Measurements from ENCODE around the gene SDHA. TPM values are rescaled to one million over a fixed set of nuclear protein-coding genes. Genes with fewer than 3 reads are reported as not detected.
"Not testable (repeated sequence)": the region's sequence is repeated elsewhere in the genome, so short reads cannot be mapped to it uniquely, and the experiment has no call there.

SDHA gene
- polyA plus RNA-seq, 2 donors, result 43.7 to 63.1 TPM

DNA sequence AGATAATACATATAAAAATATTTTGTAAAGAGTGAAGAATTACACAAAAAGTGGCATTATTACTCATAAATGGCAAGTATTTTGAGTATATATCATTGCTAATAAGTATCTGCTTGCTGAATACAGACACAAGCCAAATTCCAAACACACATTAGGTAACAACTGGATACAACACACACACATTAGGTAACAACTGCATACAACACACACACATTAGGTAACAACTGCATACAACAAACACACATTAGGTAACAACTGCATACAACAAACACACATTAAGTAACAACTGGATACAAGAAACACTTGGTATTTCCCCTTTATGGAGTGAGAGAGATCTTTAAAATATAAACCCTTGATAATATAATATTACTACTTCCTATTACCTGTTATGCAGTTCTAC is 13.7 kb upstream of the SDHA start:
- H3K36me3 ChIP-seq (ENCODE audit: control insufficient read depth in 2 of 2, insufficient read depth in 2 of 2, low read length in 1 of 2), result peaks cover 0 to 22% of the 10 kb centered on the region in 2 donors
- no peak overlapping the region for H3K4me3 ChIP-seq (ENCODE audit: low read depth in 1 of 2, low read length in 2 of 2)
- no peaks in the 10 kb centered on the region for H3K9me3 ChIP-seq (ENCODE audit: control insufficient read depth in 2 of 2, insufficient read depth in 1 of 2, low read depth in 1 of 2, low read length in 1 of 2)
- no peaks in the 10 kb centered on the region for H3K4me1 ChIP-seq (ENCODE audit: control insufficient read depth in 2 of 2, insufficient read depth in 2 of 2, low read length in 1 of 2)
- H3K27me3 ChIP-seq (ENCODE audit: control insufficient read depth in 1 of 2, insufficient read depth in 2 of 2, low read length in 2 of 2), result no peaks in the 10 kb centered on the region
- no peak overlapping the region for H3K27ac ChIP-seq (ENCODE audit: low read depth in 2 of 2, low read length in 1 of 2)

DNA sequence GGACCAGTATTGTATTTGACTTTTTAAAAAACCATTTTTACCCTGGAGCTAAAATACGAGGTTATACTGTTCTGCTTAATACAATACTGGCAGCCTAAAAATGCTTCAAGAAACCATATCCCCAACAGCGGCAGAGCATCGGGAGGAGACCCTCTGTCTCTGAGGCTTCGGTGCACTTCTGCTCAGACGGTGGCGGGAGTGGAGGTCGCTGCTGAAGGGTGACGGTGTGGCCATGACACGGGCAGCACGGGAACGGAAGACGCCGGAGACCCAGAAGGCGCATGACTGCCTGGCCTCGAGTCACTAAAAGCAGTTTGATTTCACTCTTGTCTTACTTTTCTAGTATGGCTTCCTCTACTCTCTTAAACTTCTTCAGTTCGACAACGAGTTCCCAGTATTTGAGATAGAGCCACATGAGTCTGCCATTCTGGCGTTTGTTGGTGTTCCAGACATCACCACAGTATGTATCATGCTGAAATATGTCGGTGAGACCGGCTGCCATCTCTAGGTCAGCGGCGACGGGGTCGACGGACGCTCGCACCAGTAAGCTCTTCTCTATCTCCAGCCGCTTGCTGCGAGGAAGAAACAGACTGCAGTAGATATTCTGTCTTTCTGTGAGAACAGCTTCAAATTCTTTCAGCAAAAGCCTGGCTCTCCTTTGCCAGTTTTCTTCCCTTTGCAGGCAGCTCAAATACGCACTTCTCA is 13.0 kb upstream of the SDHA start:
- H3K4me1 ChIP-seq (ENCODE audit: control insufficient read depth in 2 of 2, insufficient read depth in 2 of 2, low read length in 1 of 2), result no peaks in the 10 kb centered on the region
- H3K9me3 ChIP-seq (ENCODE audit: control insufficient read depth in 2 of 2, insufficient read depth in 1 of 2, low read depth in 1 of 2, low read length in 1 of 2), result no peaks in the 10 kb centered on the region
- no peak overlapping the region for H3K4me3 ChIP-seq (ENCODE audit: low read depth in 1 of 2, low read length in 2 of 2)
- H3K36me3 ChIP-seq (ENCODE audit: control insufficient read depth in 2 of 2, insufficient read depth in 2 of 2, low read length in 1 of 2), result peaks cover 0 to 22% of the 10 kb centered on the region in 2 donors
- WGBS, 2 donors, result 92 to 97% methylated on average over 30 of the region's 30 CpGs
- H3K27me3 ChIP-seq (ENCODE audit: control insufficient read depth in 1 of 2, insufficient read depth in 2 of 2, low read length in 2 of 2), result no peaks in the 10 kb centered on the region
- no peak overlapping the region for H3K27ac ChIP-seq (ENCODE audit: low read depth in 2 of 2, low read length in 1 of 2)

DNA sequence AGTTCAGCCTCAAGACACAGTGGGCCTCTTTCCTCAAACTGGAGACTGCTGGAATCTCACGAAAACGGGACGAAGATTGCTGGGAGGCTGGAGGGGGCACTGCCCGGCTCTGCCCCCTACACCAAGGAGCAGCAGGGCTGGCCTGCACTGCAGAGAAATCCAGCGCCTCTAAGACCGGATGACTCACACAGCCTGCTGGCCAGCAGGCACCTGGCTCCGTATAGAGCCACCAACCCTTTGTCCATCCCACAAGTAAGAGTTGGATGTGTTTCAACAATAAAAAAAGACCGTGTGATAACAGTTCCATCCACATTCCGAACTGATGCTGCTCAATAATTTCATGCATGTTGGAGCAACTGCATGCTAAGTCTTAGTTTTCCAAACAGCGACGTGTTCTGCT is 11.7 kb upstream of the SDHA start:
- no peaks in the 10 kb centered on the region for H3K9me3 ChIP-seq (ENCODE audit: control insufficient read depth in 2 of 2, insufficient read depth in 1 of 2, low read depth in 1 of 2, low read length in 1 of 2)
- no peaks in the 10 kb centered on the region for H3K4me1 ChIP-seq (ENCODE audit: control insufficient read depth in 2 of 2, insufficient read depth in 2 of 2, low read length in 1 of 2)
- H3K4me3 ChIP-seq (ENCODE audit: low read depth in 1 of 2, low read length in 2 of 2), result no peak overlapping the region
- no peak overlapping the region for H3K27ac ChIP-seq (ENCODE audit: low read depth in 2 of 2, low read length in 1 of 2)
- 75 to 83% methylated on average over 11 of the region's 11 CpGs for WGBS, 2 donors
- peaks cover 0 to 22% of the 10 kb centered on the region in 2 donors for H3K36me3 ChIP-seq (ENCODE audit: control insufficient read depth in 2 of 2, insufficient read depth in 2 of 2, low read length in 1 of 2)
- no peaks in the 10 kb centered on the region for H3K27me3 ChIP-seq (ENCODE audit: control insufficient read depth in 1 of 2, insufficient read depth in 2 of 2, low read length in 2 of 2)

DNA sequence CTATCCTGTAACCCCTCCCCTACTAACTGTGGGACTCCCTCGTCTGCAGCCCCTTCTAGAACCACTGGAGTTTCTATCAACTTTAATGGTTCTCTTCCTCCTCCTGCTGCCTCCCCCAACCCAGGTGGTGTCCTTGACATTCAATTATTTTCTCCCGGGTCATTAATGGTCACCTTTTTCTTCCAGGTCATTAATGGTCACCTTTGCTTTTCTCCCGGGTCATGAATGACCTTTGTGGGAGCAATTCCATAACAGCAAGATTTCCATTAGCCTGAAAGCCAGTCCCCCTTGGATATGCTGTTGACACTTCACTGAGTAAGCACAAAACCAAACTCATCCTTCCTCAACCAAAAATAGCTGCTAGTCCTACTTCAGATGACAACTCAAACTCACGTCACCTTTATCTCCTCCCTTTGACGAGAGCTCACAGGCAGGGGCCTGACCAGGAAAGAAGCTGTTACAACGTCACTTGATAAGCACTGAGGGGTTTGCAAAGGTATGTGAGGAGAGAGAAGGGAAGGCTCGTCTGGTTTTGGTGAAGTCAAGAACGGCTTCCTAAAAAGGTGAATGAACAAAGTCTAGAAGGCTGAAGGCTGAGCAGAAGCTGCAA is 11.1 kb upstream of the SDHA start:
- Histone ChIP-seq H3K9me3 (ENCODE audit: control insufficient read depth in 2 of 2, insufficient read depth in 1 of 2, low read depth in 1 of 2, low read length in 1 of 2) (no peaks in the 10 kb centered on the region), H3K36me3 (ENCODE audit: control insufficient read depth in 2 of 2, insufficient read depth in 2 of 2, low read length in 1 of 2) (peaks cover 0 to 22% of the 10 kb centered on the region in 2 donors), H3K27ac (ENCODE audit: low read depth in 2 of 2, low read length in 1 of 2) (no peak overlapping the region), H3K4me1 (ENCODE audit: control insufficient read depth in 2 of 2, insufficient read depth in 2 of 2, low read length in 1 of 2) (no peaks in the 10 kb centered on the region), H3K4me3 (ENCODE audit: low read depth in 1 of 2, low read length in 2 of 2) (no peak overlapping the region), H3K27me3 (ENCODE audit: control insufficient read depth in 1 of 2, insufficient read depth in 2 of 2, low read length in 2 of 2) (no peaks in the 10 kb centered on the region)
- WGBS, 2 donors, result 87 to 89% methylated on average over 8 of the region's 8 CpGs

DNA sequence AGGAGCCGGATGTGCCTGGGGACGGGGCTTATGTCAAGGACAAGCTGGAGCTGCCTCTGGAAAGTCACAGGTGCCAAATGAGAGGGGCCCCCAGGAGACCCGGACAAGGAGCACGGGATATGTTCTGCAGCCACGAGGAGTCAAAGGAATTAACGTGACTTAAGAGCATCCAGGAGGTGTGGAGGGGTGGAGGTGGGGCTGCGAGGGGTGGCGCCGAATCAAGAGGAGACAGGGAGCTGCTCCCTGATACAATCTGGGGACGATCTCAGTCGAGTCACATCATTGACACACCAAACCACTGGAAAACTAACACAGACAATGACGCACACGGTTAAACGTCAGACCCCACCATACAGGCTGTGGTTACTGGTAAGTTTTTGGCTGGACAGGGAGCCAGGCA is 10.5 kb upstream of the SDHA start:
- no peaks in the 10 kb centered on the region for H3K27me3 ChIP-seq (ENCODE audit: control insufficient read depth in 1 of 2, insufficient read depth in 2 of 2, low read length in 2 of 2)
- H3K9me3 ChIP-seq (ENCODE audit: control insufficient read depth in 2 of 2, insufficient read depth in 1 of 2, low read depth in 1 of 2, low read length in 1 of 2), result no peaks in the 10 kb centered on the region
- 85 to 86% methylated on average over 14 of the region's 14 CpGs for WGBS, 2 donors
- H3K4me3 ChIP-seq (ENCODE audit: low read depth in 1 of 2, low read length in 2 of 2), result no peak overlapping the region
- peaks cover 0 to 22% of the 10 kb centered on the region in 2 donors for H3K36me3 ChIP-seq (ENCODE audit: control insufficient read depth in 2 of 2, insufficient read depth in 2 of 2, low read length in 1 of 2)
- no peaks in the 10 kb centered on the region for H3K4me1 ChIP-seq (ENCODE audit: control insufficient read depth in 2 of 2, insufficient read depth in 2 of 2, low read length in 1 of 2)
- H3K27ac ChIP-seq (ENCODE audit: low read depth in 2 of 2, low read length in 1 of 2), result no peak overlapping the region

DNA sequence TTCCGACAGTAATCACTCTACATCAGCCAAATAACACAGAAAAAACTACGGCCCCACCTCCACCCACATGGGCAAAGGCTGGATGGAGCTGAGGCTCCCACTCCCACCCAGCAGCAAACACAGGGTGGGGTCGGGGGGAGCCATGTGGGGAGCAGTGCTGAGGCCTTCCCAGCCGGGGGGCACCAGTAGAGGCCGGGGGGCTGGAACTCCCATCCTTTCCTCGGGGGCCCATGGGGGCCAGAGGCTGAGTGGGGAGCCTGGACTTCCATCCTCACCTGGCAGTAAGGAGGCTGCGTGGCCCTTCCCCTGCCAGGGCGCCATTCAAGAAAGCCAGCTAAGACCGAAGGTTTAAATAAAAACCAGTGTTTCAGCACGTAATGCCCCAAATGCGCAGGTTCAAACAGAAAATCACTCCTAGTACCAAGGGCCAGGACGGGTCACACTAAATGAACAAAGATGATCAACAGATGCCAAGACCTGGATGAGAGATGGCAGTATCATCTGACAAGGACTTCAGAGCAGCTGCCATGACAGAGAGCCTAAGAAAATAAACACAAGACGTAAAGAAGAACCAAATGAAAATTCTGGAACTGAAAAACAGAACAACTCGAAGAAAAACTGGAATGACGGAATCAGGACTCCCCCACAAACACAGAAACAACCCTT is 9.5 kb upstream of the SDHA start:
- Histone ChIP-seq H3K27me3 (ENCODE audit: control insufficient read depth in 1 of 2, insufficient read depth in 2 of 2, low read length in 2 of 2) (no peaks in the 10 kb centered on the region), H3K4me3 (ENCODE audit: low read depth in 1 of 2, low read length in 2 of 2) (no peak overlapping the region), H3K4me1 (ENCODE audit: control insufficient read depth in 2 of 2, insufficient read depth in 2 of 2, low read length in 1 of 2) (no peaks in the 10 kb centered on the region), H3K27ac (ENCODE audit: low read depth in 2 of 2, low read length in 1 of 2) (no peak overlapping the region), H3K36me3 (ENCODE audit: control insufficient read depth in 2 of 2, insufficient read depth in 2 of 2, low read length in 1 of 2) (peaks cover 0 to 18% of the 10 kb centered on the region in 2 donors), H3K9me3 (ENCODE audit: control insufficient read depth in 2 of 2, insufficient read depth in 1 of 2, low read depth in 1 of 2, low read length in 1 of 2) (no peaks in the 10 kb centered on the region)
- WGBS, 2 donors, result 85 to 88% methylated on average over 15 of the region's 15 CpGs

DNA sequence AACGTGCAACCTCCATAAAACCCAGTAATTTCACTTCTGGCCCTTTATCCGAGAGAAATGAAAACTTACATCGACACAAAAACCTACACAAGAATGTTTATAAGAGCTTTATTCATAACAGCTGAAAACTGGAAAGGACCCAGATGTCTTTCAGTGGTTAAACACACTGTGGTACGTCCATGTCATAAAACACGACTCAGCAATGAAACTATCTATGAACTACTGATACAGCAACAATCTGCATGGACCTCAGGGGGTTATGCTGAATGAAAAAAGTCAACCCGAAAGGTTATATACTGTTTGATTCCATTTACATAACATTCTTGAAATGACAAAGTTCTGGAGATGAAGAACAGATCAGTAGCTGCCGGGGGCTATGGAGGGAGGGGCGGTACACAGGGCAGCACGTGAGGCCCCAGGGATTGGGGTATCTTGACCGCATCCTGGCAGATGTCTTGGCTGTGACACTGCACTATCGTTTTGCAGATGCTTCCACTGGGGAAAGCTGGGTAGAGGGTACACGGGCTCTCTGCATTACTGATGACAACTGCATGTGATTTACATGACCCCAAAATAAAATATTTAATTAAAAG is 4.2 kb upstream of the SDHA start:
- whole genome bisulfite sequencing, 2 donors, result 92 to 93% methylated on average over 12 of the region's 12 CpGs
- Histone ChIP-seq H3K27ac (ENCODE audit: low read depth in 2 of 2, low read length in 1 of 2) (no peak overlapping the region), H3K4me3 (ENCODE audit: low read depth in 1 of 2, low read length in 2 of 2) (no peak overlapping the region)

DNA sequence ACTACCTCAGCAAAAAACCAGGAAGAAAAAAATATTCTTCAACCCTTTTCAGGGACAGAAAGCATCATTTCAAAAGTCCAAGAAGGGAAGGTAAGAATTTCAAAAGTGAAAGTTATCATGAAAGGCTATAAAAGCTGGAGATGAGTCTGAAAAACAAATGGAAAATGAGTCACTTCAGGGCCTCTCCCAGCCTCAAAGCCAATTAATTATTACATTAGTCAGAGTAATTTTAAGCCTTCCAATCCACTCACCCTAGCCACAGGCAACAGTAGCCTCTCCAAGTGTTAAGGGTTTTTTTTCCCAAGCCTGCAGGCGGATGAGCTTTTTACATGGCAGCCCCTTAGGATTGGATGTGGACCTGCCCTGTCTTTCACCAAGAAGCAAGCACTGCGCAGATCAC is 2.9 kb upstream of the SDHA start:
- H3K9me3 ChIP-seq (ENCODE audit: control insufficient read depth in 2 of 2, insufficient read depth in 1 of 2, low read depth in 1 of 2, low read length in 1 of 2); H3K36me3 ChIP-seq (ENCODE audit: control insufficient read depth in 2 of 2, insufficient read depth in 2 of 2, low read length in 1 of 2); H3K4me1 ChIP-seq (ENCODE audit: control insufficient read depth in 2 of 2, insufficient read depth in 2 of 2, low read length in 1 of 2); H3K4me3 ChIP-seq (ENCODE audit: low read depth in 1 of 2, low read length in 2 of 2); H3K27ac ChIP-seq (ENCODE audit: low read depth in 2 of 2, low read length in 1 of 2); H3K27me3 ChIP-seq (ENCODE audit: control insufficient read depth in 1 of 2, insufficient read depth in 2 of 2, low read length in 2 of 2): not testable (repeated sequence)
- 41 to 73% methylated on average over 1 to 2 of the region's 2 CpGs for WGBS, 2 donors

More for the DNA sequence above, 4.2 kb upstream of the SDHA start:
- Histone ChIP-seq H3K27me3 (ENCODE audit: control insufficient read depth in 1 of 2, insufficient read depth in 2 of 2, low read length in 2 of 2) (no peaks in the 10 kb centered on the region), H3K36me3 (ENCODE audit: control insufficient read depth in 2 of 2, insufficient read depth in 2 of 2, low read length in 1 of 2) (no peaks in the 10 kb centered on the region), H3K4me1 (ENCODE audit: control insufficient read depth in 2 of 2, insufficient read depth in 2 of 2, low read length in 1 of 2) (no peaks in the 10 kb centered on the region), H3K9me3 (ENCODE audit: control insufficient read depth in 2 of 2, insufficient read depth in 1 of 2, low read depth in 1 of 2, low read length in 1 of 2) (no peaks in the 10 kb centered on the region)

DNA sequence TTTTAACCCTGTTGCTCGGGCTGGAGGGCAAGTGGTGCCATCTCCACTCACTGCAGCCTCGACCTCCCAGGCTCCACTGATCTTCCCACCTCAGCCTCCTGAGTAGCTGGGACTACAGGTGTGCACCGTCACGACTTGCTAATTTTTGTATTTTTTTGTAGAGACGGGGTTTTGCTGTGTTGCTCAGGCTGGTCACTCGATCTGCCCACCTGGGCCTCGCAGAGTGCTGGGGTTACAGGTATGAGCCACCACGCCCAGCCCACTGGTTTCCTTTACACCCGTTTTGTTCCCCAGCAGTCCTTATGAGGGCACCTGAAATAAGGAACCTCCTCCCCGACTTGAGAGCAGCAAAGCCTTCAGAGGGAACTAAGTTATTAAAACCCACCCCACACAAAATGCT is 2.0 kb upstream of the SDHA start:
- 76 to 90% methylated on average over 9 of the region's 10 CpGs for WGBS, 2 donors
- not testable (repeated sequence) for H3K4me3 ChIP-seq (ENCODE audit: low read depth in 1 of 2, low read length in 2 of 2); H3K27ac ChIP-seq (ENCODE audit: low read depth in 2 of 2, low read length in 1 of 2); H3K27me3 ChIP-seq (ENCODE audit: control insufficient read depth in 1 of 2, insufficient read depth in 2 of 2, low read length in 2 of 2); H3K9me3 ChIP-seq (ENCODE audit: control insufficient read depth in 2 of 2, insufficient read depth in 1 of 2, low read depth in 1 of 2, low read length in 1 of 2); H3K36me3 ChIP-seq (ENCODE audit: control insufficient read depth in 2 of 2, insufficient read depth in 2 of 2, low read length in 1 of 2); H3K4me1 ChIP-seq (ENCODE audit: control insufficient read depth in 2 of 2, insufficient read depth in 2 of 2, low read length in 1 of 2)

Measured in esophagus (tissue), 2 donors.